ENCODE measurements around the gene UCK2.

Gene UCK2

DNA sequence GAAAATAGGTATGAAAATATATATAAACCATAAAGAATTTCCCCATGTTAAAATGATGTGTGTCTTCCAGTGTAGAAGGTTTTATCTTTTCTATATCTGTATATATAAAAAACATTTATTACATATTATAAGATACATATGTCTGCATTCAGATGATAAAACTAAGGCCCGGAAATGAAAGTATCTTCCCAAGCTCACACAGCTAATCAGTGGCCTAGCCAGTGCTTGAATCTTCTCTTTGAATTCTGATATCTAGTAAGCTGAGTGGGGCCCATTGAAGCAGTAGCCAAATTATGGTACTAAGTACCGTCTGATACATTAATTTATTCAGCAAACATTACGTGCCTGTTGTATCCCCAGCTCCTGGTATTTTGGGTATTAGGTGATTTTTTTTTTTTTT is 28.6 kb downstream of the UCK2 start:
- DNase-seq = no peak

DNA sequence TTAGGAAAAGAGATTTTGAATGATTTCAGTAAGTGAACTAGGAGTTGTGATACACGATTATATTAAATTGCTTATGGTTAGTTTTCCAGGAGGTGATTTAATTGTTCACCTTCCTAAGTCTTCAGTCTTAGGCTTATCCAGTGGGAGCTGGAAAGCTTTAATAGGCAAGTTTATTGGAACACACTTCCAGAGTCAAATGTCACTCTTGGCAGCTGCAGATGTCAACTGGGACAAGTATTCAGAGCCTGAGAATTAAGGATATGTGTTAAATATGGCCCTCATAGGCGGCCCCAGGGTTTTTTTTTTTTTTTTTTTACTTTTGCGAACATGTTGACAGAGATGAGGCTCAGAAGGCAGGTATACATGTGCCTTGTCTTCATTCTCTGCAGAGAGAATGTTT is 29.2 kb downstream of the UCK2 start:
- DNase-seq = no peak

DNA sequence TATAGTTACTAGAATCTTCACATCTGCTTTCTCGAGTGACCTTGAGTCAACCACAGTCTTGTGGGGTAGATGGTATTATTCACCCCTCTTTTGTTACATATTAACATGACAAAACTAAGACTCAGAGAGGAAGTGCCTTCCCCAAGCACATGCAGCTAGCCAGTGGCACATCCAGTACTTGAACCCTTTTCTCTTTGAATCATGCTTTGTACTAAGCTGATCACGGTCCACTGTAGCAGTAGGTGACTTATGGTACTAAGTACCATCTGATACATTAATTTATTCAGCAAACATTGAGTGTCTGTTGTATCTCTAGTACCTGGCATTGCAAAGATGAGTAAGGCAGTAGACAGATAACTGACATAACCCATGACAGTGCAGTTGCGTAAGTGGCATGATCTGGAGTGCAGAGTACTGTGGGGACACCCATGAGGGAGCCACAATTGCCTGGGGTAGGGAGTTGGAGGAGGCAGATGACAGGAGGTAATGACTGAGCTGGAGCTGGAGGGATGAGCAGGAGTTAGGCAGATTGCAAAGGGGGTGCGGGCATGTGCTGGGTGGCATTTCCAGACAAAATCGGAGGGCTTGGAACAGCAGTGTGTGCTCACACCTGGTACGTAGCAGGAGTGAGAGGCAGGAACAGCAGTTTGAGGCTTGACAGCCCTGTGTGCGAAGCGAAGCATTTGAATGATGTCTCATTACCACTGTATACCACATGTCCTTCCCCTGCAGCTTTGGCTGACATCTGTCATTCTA is 29.8 kb downstream of the UCK2 start:
- DNase-seq = no peak

DNA sequence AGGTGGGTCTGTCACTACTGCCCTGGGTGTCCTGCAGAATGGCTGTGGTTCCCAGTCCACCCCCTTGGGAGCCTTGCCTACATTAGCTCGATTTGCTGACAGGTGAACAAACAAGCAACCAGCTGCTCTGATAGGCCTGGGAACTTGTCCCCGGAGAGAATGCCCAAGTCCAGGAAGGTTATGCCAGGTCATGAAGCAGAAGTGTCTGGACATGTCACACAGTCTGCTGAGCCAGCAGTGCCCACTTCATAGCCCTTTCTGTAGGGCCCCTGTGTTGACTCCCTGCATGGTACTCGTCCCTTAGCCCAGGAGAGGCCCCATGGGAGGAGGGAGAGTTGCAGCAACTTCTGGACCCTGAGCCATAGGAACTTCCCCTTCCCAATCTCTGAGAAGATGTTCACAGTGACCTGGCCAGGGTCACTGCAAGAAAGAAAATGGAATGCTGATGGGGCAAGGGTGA is 31.0 kb downstream of the UCK2 start:
- DNase-seq = no peak

DNA sequence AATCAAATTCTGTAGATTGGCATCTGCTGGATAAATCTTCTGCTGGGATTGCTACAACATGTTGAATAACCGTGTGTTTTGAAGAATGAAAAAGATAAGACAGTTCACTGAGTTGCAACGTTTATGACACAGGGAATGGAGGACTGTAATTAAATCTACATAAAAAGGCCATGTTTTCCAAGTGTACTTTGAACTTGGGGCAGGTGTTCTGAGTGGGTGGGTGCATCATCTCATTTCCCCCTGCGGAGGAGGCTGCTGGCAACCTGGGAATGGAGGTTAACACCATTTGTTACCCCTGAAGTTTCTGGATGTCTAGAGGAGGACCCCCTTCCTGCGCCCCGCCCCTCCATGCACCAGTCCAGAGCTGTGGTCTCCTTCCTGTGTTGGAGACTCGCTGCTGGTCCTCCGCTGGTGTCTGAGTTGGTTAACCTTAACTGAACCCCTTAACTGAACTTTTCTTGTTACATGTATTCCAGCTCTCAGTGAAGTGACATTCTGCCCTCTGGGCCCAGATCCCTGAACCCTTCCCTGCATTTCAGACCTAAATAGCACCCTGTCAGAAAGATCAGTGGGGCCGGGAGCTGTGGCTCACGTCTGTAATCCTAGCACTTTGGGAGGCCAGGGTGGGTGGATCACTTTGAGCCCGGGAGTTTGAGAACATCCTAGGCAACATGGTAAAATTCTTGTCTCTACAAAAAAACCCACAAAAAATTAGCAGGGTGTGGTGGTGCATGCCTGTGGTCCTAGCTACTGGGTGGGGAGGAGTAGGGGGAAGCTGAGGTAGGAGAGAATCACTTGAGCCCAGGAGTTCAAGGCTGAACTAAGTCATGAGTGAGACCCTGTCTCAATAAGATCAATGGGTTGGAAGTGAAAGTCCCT is 31.8 kb downstream of the UCK2 start:
- no peak for DNase-seq

DNA sequence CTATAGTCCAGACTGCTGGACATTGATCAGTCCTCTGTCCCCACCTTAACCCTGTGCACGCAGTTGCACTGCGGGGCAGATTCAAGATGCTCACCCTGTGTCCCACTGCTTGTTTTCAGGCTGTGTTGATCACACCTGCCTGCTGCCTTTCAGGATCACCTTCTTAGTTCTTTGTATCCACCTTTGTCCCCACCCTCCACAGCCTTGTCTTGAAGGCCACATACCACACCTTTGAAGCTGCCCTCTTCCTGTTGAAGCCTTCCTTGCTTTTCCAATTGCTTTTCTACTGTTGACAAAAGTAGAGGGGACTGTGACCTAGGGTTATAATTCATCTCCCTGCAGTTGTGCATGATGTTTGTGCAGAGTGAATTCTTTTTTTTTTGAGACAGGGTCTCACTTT is 32.7 kb downstream of the UCK2 start:
- no peak for DNase-seq

DNA sequence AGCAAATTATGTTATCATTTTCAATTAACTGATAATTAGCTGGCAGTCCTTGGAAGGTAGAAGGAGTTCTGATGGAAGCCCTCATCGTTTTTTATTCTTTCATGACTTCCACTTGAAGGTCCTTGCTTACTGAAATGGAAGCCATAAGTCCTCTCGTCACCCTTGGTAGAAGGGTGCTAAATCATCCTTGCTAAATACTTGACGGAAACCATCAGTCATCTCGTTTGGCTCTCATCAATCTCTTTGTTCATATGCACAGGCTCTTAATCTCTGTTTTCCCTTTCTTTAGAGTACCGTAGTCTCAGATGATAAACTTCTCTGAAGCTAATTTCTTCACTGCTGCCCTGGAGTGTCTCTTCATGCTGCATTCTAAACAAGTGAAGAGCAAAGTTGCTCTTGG is 34.5 kb downstream of the UCK2 start:
- no peak for DNase-seq

DNA sequence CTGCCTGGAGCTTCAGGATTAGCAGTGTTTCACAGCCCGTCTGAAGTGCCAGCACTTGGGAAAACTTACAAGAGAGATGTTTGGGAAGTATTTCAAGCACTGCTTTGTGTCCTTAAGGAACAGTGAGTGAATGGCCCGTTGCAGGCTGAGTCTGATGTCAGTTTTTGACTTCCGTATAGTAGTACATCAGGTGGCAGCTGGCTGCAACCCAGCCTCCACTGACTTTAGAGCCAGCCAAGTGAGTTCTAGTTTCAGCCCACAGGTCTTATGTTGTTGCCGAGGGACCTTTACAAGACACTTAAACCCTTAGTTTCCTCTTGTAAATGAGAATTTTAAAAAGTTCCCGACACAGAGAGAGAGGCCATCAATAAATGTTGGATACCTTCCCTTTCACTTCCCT is 35.0 kb downstream of the UCK2 start:
- DNase-seq = no peak

DNA sequence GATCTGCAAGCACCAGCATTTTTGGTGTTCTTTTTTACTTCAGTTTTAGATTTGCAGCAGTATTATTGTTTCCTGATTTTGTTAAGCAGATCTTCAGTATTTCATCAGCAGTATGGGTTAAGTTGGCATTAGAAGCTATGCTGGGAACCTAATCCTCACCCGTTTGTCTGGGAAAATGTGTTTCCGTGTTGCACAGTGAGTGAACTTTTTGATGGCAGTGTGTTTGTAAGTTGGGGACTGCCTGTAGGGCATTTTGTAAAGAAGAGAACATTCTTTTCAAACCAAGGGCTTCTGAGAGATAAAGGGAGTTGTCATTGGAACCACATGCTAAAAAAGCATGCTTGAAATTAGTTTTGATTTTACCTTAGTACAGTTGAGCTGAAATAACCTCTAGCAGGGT is 35.9 kb downstream of the UCK2 start:
- DNase-seq = no peak

DNA sequence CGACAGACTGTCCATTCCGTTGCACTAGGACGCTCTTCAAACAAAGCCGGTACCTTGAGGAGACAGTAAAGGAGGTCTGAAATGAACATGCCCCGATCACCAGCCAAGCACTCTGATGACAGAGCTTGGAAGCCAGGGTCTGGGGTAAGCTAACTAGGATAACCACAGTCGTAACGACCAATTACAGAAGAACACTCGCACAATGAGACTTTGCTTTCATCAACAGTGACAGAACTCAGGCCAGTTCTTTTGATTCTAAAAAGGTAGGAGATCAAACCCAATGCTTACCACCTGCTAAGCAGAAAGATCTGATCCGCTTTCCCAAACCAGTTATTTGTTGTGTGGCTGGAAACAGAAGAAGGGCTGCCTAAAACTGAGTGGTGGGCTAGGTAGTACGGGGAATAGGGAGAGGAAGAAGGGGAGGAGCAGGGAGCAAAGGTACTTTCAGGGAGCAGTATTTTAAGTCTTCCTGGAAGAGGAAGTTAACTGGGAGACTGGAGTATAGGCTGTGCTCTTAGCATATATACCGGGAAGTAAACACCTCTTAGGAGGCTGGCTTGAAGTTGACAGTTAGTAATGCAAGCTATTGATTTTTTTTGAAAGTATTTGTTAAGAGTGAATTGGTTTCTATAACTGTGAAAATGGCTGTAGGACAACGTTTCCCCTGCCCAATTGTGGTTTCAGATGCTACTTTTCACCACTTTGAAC is 38.4 kb downstream of the UCK2 start:
- DNase-seq = no peak

DNA sequence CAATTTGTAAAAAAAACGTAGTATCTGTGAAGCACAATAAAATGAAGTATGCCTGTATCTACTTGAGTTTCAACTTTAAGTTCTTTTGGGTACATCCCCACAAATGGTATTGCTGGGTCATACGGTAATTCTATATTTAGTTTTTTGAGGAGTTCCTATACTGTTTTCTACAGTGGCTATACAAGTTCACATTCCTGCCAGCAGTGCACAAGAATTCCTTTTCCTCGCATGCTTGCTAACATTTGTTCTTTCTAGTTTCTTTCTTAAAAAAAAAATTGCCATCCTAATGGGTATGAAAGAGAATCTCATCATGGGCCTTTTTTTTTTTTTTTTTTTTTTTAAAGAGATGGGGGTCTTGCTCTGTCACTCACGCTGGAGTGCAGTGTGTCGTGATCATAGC is 41.9 kb downstream of the UCK2 start:
- DNase-seq = no peak

DNA sequence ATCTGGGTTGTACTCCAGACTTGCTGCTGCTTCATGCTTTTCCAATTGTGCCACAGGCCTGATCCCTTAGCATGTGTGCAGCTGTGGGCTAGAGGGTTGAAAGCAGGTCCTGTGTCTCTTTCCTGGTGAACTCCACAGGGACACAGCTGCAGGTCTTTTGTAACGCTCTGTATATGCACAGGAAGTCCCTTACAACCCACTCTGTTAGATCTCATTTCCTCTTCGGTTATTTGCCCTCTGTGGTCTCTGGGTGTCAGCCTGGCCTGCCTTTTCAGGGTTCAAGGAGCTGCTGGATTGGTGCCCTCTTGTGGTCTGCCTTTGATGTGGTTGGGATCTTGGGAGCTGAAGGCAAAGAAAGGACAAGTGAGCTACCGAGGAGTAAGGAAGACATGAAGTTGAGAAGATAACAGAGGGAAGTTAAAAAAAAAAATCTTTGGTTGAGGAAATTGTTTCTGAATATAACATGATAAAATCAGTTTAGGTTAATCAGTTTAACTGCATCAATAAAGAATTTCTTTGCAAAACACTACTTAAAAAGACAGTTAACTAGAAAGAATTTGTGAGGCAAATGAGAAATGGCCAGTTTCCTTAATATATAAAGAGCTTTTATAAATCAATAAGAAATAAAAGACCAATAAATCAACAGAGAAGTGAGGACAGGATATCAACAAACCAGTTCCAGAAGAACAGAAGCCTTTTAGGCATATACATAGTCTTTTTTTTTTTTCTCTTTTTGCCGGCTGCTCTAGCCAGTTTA is 44.1 kb downstream of the UCK2 start:
- DNase-seq = peak; percentile 2

DNA sequence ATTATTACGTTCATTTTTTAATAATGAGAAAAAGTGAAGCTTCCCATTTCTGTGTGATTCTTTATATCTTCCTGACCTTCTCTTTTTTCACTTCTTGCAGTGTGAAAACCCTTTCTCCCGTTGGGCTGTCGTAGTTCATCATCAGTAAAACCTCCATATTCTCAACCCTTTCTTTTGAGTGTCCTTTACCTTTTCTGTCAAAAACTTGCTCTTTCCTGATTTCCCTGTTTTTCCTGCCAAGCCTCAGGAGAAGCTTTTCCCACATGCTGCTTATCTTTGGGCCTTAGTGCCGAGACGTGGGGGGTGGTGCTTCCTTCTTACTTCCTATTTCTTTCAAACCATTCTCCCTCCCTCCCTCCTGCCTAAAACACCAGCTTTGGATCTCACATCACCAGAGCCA is 46.1 kb downstream of the UCK2 start:
- DNase-seq = no peak

DNA sequence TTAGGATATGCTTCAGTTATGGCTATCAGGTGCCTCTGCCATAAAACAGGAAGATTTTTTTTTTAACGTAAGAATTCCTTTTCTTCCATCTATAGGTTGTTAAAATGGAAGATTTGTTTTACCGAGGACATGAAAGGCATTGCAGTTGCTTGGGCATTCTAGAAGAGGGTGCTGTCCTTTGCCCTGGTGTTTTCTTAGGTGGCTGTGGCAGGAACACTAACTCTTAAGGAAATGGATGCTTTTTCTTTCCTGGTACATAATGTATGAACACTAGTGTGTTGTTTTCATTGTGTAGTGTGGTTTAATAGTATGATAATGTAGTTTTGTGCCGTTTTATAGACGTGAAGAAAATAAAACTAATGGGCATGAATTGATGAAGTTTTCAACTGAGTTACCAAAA is 47.2 kb downstream of the UCK2 start:
- no peak for DNase-seq

DNA sequence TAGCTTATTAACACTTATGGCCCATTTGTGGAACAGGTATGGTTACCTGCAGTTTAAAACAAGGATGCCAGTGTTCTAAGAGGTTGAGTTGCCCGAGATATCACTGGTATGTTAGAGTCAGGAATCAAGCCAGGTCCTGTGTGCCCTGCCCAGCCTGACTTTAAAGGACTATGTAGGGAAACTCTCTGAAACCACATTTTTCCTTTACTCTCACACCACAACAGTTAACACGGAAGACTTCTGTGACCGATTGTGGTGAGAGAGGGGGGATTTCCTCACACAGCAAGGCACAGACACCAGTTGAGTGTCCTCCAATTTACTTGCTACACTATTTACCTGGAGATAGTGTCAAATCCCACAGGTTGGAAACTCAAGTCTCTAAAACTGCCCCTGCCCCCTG is 47.8 kb downstream of the UCK2 start:
- no peak for DNase-seq

DNA sequence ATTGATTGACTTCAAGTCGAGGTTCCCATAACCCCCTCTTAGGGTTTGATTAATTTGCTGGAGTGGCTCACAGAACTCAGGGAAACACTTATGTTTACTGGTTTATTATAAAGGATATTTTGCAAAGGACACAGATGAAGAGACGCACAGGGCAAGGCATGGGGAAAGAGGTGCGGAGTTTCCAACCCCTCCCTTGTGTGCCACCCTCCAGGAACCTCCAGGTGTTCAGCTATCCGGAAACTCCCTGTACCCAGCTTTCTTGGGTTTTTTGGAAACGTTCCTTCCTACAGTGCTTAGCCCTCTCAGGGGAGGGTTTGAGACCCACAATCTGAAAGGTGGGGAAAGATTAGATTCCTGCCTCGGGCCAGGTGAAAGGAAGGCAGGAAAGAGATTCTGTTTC is 48.2 kb downstream of the UCK2 start:
- no peak for DNase-seq

DNA sequence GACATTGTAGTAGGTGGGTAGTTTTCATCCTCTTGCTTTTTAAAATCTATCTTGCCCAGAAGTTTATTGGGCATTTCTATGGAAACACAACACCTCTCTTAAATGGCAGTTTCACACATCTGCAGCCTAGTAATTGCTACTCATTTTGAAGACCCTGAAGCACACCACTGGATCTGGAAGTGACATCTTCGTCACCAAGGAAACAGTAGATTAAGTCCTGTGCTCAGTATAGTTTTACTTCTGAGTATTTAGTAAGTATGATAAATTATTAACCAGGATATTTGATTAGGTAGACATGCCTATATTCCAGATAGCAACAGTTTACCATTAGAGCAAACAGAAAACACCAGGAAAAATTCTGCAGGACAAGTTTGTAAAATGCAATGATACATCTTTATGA is 48.7 kb downstream of the UCK2 start:
- DNase-seq = no peak

DNA sequence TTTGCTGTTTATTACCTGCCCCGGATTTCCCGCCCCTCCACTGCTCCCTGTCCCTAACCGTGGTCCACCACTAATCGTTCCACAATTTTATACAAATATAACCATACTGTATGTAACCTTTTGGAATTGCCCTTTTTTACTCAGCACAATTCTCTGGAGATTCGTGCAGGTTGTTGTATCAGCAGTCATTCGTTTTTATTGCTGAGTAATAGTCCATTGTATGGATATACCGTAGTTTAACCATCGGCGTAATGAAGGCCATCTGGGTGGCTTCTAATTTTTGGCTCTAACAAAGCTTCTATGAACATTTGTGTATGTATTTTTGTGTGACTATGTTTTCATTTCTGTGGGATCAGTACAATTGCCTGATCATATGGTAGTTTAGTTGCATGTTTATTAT is 50.0 kb downstream of the UCK2 start:
- DNase-seq = no peak

DNA sequence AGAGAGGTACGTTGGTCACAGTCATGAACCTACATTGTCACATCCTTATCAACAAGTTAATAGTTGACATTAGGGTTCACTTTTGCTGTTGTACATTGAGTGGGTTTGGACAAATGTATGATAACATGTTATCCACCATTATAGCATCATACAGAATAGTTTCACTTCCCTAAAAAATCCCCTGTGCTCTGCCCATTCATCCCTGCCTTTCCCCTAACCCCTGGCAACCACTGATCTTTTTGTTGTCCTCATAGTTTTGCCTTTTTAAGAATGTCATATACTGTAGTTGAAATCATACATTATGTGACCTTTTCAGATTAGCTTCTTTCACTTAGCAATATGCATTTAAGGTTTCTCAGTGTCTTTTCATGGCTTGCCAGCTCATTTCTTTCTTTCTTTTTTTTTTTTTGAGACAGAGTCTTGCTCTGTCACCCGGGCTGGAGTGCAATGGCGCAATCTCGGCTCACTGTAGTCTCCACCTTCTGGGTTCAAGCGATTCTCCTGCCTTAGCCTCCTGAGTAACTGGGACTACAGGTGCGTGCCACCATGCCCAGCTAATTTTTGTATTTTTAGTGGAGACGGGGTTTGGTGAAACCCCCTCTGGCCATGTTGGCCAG is 50.6 kb downstream of the UCK2 start:
- DNase-seq = no peak

DNA sequence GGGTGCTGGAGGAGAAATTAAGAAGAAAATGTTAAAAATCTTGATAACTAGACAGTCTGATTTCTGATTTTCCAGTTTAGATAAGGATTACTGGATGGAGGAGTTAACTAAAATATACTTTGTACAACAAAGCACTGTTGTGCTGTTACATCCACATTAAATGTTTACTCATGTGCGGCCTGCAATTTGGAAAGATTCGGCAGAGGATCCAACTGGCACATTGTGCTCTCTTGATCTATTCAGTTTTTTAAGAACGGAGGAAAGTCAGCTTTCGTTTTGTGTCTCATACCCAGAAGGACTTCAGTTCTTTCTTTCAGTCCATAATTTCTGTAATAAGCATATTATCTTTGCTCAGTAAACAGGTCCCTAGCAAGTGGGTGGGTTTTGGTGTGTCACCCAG is 52.5 kb downstream of the UCK2 start:
- DNase-seq = no peak

DNA sequence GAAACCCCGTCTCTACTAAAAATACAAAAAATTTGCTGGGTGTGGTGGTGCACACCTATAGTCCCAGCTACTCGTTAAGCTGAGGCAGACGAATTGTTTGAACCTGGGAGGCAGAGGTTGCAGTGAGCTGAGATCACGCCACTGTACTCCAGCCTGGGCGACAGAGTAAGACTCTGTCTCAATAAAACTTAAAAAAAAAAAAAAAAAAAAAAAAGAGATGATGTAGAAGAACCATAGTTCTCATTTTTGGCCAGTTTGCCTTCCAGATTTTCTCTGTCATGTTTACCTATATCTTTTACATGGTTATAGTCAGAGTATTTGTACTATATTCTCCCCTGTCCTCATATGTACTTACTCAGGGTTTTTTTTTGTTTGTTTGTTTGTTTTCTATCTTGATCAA is 53.6 kb downstream of the UCK2 start:
- DNase-seq = no peak

DNA sequence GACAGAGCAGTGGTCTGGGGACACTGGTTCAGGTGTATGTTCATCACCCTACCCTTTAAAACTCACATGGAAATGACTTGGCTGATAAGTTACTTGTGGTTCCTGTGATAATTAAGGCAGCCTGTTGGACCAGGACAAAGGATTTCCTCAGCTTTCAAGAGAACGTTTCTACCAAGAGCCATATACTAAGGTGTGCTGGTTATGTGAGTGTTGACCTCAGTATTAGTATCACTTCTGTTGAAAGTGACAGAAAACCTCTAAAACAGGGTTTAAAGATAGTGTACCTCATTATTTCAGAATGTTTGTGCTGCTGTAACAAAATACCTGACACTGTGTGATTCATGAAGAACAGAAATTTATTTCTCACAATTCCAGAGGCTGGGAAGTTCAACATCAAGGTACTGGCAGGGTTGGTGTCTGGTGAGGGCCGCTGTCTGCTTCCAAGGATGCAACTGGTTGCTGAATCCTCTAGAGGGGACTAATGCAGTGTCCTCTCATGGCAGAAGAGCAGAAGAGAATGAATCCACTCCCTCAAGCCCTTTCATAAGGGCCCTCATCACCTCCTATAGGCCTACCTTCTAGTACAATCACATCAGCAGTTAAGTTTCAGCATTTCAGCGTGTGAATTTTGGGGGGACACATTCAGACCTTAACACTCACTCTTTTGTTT is 54.9 kb downstream of the UCK2 start:
- no peak for DNase-seq

Measured in effector CD8-positive, alpha-beta T cell (primary cell).